ENCODE data around the gene SH3PXD2A.
"Not testable (repeated sequence)": the region's sequence is repeated elsewhere in the genome, so short reads cannot be mapped to it uniquely, and the experiment has no call there.

The SH3PXD2A gene

DNA sequence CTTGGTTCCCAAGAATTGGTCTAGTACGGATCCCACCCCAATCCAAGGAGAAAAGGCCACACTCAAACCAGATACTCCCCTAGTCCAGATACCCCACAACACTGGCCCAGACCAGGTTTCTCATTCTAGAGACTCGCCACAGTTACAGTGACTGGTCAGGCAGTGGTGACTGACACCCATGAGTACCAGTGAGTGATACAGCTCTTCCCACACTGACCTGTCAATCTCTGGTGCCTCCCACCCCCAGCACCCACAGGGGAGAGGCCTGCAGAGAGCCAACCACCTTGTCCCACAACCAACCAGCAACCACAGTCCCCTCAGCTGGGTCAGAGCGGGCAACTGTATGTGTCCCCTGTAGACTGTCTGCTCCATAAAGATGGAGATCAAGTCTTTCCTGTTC lies 209.1 kb downstream of the SH3PXD2A start:
- no peak for DNase-seq (ENCODE audit: low spot score)

DNA sequence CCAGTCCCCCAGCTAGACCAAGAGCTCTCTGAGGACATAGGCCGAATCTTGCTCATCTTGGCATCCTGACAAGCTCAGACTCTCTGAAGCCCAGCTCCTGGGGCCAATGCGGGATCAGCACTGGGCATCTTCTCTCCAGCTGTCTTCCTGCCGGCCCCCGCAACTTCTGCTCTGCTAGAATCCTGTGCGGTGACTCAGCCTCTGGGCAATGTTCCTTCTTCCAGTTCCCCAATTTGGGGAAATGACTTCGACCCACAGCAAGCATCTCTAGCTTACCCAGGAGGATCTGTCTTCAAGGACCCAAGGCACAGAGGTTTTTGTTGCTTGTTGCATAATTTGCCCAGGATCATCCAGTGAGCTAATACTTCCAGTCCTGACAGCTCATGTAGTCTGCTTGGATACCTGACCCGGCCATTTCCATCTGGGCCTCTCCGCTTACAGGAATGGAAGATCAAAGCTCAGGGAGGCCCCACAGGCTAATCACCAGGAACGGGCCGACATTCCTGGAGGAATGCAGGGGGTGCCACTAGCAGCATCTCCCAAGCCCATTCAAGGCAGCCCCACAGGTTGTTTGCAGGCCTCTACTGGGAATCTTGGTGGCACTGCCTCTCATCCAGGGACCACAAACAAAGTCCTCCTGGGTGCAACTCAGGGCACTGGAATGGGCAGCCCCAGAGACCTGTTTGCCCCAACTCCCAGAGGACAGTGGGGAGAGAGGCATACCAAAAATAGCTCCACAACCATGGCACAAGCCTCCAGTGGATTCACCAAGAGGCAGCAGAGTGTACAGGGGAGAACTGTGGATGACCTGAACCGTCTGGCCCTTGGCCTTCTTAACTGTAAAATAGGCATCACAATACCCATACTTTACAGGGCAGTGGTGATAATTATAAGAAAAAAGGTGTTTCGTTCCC lies 210.0 kb downstream of the SH3PXD2A start:
- peak; percentile 55 for DNase-seq (ENCODE audit: low spot score)

DNA sequence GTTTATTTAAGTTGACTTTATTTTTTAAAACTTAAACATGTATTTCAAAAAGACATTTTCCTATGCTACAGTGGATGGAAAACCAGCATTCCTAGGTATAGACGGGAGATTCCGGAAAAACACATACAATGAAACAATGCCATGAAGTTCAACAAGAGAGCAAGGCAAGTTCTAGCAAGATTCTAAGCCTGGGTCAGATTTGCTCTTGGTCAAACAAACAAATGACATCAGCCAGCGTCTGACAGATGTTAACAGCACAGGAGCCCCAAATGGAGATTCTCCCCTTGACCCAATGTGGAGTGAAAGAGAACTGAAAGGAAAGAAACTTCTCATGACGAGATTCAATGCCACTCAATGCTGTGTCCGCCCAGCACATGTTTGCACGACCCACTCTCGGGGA lies 212.0 kb downstream of the SH3PXD2A start:
- DNase-seq (ENCODE audit: low spot score), result no peak

DNA sequence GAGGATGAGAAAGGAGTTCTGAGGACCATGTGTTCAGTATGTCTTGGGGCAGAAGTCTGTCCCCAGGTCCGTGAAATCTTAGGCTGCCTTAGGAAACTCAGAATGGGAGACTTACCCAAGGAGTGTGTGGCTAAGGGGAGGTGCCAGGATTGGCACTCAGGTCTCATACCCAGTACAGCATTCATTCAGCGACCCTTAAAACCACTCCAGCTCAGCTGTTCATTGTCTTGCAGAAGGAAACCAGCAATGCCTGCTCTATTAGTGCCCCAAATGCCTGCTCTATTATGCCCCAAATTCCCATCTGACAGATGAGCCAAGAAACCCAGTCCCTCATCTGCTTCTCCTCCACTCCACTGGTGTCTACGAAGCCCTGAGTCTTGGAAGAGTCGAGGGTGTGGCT lies 214.1 kb downstream of the SH3PXD2A start:
- no peak for DNase-seq (ENCODE audit: low spot score)

DNA sequence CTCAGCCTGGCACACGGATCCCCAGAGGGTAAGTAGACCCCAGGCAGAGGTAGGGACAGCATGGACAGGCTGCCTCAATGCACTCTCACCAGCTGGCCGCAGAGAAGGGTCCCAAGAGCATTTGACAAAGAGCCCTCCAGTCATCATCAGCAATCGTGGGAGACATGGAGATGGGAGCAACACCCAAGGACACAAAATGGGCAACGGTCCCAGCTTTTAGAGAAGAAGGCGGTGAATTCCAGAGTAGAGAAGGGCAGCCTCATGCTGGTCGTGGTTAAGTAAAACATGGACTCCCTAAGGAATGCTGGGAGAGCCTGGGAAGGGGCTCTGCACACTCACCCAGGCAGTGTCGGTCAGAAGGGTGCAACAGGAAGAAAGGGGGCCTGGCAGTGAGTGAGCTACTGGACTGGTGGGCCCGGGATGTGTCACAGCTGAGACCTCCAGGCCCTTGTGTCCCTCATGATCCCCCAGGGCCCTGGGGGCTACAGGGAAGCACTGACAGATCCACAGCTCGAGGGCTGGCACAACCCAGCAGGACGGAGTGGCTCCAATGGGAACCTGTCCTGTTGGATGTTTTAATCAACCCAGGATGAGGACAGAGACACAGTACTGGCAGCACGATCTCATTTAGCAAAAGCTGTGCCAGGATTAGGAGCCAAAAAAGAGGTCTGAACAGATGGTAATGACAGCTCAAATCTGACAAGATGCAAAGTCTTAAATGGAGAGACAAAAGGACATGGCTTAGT lies 214.8 kb downstream of the SH3PXD2A start:
- DNase-seq (ENCODE audit: low spot score), result no peak

DNA sequence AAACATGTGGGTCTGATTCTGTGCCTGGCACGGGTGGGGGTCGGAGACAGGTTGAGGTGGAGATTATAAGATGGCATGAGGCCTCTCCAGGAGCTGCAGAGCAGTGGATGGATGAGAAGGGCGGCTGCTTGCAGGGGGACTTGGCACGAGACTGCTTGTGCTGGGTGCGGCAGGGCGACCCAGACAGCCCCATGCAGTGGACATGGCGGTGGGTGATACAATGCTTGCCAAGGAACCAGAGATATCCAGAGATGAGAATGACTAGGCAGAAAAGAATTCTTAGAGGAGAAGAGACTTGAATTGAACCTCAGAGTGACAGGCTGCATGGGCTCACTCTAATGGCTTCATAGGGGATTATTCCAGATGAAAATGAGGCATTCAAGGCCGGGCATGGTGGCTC lies 216.4 kb downstream of the SH3PXD2A start:
- no peak for DNase-seq (ENCODE audit: low spot score)

DNA sequence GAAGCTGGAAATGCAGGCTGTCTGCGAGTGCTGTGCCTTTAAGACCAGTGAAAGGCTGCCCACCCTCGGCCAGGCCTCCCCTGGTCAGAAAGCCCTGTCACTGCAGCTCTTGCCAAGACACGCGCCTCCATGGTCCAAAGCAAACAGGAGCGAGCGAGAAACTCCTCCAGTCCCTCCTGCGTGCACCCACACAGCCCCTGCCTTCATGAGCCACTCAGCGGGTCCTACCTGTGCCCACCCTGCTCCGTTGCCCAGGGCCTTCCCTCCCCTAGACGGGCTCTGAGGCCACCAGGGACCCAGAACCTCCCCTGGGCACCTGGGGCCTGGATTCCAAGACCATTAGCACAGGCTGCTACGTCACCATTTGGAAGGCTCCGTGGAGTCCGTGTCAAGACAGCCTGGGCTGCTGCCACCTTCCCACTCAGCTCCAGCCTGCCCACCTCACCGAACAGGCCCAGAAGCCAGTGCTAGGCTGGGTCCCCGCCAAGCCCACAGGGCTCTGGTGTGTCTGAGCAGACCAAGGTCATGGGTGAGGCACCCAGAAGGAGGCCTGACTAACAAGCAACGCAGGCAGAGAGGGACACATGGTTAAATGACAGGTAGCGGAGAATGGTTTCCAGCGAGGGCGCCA lies 217.3 kb downstream of the SH3PXD2A start:
- no peak for DNase-seq (ENCODE audit: low spot score)

DNA sequence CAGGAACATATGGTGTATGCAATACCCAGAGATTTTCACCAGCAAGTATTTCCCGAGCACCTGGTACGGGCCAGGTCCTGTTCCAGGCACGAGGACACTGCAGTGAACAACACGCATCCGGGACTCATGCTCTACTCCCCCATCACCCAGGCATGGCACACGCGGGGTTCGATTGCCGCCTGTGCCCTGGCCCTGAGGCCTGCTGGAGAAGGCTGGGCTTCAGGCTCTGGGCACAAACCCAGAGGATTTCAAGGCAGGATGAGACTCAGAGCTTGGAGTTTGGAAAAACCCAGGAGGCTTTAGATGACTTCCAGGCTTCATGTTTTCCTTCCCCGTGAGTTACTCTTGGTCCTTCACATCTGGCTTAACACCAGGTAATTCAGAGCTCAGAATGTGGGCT lies 218.4 kb downstream of the SH3PXD2A start:
- no peak for DNase-seq (ENCODE audit: low spot score)

DNA sequence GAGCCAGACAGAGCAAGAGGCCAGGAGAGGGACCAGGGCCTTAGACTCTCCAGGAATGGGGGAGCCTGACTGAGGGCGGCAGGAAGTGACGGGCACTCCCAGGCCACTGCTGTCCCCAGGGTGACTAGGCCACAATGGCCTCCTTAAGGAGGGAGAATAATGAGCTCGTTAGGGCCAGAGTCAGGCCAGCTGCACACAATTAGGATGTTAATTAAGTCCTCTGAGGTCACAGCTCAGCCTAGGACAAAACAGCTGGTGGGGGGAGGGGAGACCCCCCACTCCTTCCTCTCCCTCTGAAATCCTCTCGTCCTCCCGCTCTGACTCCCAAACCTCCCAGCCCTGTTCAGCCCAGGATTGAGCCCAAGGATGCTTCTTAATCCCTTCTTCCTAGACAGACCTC lies 218.9 kb downstream of the SH3PXD2A start:
- DNase-seq (ENCODE audit: low spot score), result no peak

DNA sequence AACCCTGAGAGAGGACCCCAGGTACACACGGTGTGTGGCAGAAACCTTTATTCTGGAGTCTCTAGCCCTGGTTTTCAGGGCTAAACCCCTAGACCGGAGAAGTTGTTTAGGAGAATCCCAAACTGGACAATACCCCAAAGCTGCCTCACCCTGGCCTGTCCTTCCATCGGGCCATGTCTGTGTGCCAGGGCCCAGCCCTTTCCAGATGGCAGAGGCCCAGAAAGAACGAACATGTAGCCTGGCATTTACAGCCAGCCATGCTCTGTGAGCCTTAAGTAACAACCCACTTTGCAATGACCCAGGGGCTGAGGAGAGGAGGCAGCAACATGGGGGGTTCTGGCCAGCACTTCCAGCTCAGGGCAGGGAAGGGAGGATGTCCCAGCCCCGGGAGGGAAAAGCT lies 219.8 kb downstream of the SH3PXD2A start:
- DNase-seq (ENCODE audit: low spot score), result no peak

DNA sequence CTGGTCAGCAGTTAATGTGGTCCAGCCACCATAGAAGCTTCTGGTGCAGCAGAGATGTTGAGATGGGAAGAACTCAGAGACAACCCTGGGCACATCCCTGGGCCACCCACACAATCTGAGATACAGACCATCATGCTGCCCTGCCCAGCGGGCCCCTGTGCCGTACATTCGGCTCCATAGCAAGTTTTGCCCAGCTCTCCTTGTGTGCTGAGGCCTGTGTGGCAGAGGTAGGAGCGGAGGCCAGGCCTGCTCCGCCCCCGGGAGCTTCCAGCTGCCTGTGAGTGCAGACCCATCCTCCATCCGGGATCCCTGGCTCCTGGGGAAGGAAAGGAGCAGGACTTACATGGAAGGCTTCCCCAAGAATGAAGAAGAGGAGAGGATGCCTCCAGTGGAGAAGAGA lies 221.5 kb downstream of the SH3PXD2A start:
- DNase-seq (ENCODE audit: low spot score), result no peak

DNA sequence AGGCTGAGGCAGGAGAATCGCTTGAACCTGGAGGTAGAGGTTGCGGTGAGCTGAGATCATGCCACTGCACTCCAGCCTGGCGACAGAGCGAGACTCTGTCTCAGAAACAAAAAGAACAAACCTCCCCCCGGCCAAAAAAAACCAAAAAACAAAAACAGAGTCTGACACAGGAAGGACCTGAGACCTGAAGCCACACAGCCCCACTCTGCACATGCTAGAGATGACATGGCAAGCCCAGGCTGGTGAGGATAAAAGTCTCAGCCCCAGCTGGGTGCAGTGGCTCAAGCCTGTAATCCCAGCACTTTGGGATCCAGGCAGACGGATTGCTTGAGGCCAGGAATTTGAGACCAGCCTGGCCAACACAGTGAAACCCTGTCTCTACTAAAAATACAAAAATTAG lies 222.5 kb downstream of the SH3PXD2A start:
- DNase-seq (ENCODE audit: low spot score), result not testable (repeated sequence)

DNA sequence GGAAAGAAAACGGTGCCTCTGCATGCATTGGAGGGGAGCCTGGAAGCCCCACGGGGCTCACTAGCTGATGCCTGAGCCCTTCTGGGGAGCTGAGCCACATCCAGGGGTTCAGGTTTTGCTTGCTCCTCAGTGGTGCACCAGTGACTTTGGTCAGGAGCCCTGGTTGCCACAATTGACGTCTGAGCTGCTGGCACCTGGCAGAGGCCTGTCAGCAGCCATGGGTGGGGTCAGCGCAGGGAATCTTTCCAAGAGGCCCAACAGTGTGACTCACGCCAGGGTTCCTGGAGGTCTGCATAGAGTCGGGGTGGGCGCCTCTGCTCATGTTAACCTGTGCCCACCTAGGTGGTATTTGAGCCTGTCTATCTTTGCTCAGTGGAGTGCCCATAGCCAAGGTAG lies 223.1 kb downstream of the SH3PXD2A start:
- DNase-seq (ENCODE audit: low spot score), result no peak

DNA sequence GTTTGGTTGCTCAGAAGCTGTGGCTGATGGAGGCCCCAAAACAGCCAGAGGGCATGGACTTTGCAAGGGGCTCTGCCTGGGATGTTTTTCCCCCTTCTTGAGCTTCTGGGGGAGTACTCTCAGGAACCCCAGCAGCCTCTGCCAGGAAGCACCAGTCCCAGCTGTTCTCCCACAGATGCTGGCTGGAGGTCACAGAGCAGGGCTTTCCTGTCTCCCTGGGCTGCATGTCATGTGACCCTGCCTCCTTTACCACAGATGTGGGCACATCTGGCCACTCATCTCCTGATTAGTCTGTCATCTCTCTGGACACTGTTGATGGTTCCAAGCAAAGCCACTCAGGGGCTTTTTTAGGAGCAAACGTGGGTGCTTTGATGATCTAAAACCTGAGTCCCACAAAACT lies 225.2 kb downstream of the SH3PXD2A start:
- no peak for DNase-seq (ENCODE audit: low spot score)

DNA sequence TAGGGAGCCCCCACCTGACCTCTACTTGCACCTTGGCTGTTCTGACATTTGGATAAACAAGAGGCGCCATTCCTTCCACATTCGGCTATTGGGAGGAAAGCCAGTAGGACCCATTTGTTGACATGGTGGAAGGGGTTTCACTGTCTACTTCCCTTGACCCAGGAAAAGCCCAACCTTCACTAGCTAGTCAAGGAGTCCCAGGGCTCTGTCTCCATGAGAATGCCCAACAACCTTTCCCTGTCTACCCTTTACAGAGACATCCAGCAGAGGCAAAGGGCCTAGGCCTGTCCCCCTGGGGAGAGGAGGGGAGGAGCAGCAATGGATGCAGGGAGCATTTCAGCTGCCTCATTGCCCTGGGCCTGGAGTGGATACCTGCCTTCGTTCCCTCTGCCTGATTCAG lies 225.8 kb downstream of the SH3PXD2A start:
- DNase-seq (ENCODE audit: low spot score), result no peak

DNA sequence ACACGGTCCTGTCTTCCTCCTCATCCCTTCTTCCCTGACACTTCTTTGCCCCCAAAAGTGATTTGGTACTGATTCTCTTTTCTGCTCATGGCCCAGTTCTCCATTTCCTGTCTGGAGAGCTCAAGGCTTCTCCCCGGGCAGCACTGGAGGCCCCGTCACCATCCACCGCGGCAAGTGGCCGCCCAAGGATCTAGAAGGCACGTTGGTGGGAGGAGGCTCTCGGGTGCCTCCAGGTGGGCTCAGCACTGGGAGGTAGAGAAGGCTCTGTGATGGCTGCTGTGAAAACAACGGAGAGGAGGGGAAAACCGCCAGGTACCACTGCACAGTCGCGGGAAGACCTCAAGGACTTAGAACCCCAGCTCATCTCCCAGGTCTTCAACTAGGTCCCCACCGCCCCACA lies 227.5 kb downstream of the SH3PXD2A start:
- no peak for DNase-seq (ENCODE audit: low spot score)

DNA sequence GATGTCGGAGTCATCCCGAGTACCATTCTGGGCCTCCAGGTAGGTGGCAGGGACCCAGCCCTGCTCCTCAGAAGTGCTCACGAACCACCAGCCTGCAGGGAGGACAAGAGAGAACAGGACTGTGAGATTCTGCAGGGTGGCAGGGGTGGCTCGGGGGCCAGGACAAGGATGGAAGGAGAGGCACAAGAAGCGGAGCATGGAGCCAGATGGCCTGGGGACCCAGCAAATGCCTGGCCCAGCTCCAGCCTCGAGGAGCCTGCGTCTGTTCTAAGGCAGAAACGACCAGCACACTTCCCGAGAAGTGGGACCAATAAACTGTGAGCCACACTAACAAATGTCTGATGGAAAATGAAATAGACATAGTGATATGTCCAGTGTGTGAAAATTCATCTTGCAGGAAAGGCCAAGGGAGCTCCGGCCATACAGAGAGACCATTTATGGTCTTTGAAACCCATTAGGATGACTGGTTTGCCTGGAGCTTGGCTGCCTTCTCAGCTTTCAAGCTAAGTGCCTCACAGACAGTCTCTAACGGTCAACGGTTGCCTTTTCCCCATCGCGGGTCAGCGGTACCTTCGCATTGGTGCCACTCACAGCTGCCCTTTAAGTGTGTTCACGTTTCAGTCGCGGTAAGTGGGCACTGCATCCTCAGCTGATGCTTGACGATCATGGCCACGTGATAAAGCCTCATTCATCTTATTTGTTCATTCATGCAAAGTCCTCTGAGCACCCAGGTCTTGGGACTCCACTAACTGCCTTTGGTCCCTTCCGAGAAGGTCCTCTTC lies 228.1 kb downstream of the SH3PXD2A start:
- no peak for DNase-seq (ENCODE audit: low spot score)

DNA sequence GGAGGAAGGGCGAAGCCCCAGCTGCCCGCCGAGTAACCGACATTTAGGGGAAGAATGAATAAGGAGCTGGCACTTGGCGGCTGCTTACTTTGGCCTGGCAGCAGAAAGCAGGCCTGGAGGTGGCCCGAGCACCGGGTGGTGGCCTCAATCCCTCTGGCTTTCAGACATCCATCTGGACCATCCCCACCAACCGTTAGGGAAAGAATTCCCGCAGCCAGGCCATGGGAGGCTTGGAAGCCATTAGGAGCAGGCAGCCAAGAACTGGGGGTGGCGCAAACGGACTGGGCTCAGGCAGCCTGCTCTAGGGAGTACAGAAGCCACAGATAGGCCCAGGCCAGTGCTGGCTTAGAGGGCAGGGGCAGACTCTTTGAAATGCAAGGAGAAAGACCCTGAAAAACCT lies 229.2 kb downstream of the SH3PXD2A start:
- no peak for DNase-seq (ENCODE audit: low spot score)

DNA sequence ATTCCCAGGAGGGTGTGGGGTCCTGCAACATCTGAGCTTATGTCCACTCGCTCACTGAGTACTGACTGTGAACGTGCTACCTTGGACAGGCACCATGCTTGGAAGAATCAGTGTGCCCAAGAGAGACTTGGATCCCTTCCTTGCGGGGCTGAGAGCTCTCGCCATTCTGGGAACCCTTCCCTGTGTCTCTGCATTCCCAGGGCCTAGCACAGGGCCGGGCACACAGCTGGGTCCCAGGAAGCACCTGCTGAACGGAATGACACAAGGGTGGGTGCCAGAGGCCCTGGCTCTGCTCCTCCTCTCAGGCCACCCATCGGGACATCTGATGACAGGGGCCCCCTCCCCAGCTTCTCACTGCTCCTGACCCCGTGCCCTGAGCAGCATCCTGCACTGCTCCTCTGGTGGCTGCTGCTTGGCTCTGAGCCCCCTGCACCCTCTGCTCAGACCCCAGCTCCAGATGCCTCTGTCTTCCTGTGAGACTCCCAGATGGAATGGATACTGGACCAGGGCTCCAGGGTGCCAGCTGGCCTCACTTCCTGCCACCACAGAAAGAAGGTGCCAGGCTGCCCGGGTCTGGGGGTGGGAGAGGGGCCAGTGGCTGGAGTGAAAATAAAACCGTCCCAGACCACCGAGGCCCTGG lies 232.3 kb downstream of the SH3PXD2A start:
- DNase-seq (ENCODE audit: low spot score), result no peak

DNA sequence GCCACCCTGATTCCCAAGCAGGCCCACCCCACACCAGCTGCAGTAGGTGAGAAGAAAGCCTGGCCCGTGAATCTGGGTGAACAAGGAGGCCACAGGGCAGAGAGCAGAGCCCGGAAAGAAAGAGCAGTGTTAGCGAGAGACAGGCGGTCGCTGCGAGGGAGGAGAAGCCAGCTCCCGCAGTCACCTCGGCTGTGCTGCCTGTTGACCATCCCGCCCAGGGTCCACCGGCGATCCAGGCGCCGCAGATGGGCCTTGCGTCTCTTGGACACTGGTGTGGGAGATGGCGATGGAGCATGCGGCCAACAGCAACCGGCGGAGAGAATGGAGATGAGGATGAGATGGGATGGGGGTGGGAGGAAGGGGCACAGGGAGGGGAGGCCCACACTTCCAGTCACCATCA lies 233.1 kb downstream of the SH3PXD2A start:
- DNase-seq (ENCODE audit: low spot score), result no peak

DNA sequence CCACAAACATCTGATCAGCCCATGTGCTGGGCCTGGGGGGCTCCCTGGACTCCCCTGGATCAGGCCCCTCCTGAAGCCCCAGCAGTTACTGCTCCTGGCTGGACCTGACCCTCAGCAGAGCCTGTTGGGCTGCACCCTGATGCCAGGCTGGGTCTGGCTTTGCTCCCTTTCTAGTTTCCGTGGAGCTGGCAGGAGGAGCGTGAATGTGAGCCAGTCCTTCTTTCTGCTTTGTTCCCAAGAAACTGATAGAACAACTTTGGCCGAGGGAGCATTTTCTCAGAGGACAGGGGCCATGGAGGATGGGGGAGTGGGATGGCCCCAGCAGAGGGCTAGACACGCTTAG lies 233.6 kb downstream of the SH3PXD2A start:
- no peak for DNase-seq (ENCODE audit: low spot score)
